GM19193 (cell line): ENCODE results near the gene NKD1.

Experiments
- POLR2A ChIP-seq: IDR thresholded peaks from 4 replicates; pipeline ENCODE4 v1.6.1; 2011; ENCODE audit not compliant: insufficient read depth, insufficient read length; ENCODE audit errors: extremely low read depth

NKD1 gene

GRCh38 chr16:50592996-50593395, 44.8 kb downstream of the NKD1 start:
- TF ChIP-seq POLR2A: no peak

GRCh38 chr16:50593410-50594150, 45.4 kb downstream of the NKD1 start:
- TF ChIP-seq POLR2A: no peak

- no peak for TF ChIP-seq POLR2A
These were observed 46.4 kb downstream of the NKD1 start for GRCh38 chr16:50594308-50595260.

GRCh38 chr16:50595859-50596258, 47.7 kb downstream of the NKD1 start:
- TF ChIP-seq POLR2A: no peak

GRCh38 chr16:50596762-50597450, 48.7 kb downstream of the NKD1 start:
- no peak for TF ChIP-seq POLR2A

GRCh38 chr16:50597563-50598255, 49.5 kb downstream of the NKD1 start:
- no peak for TF ChIP-seq POLR2A

- TF ChIP-seq POLR2A: no peak
These were observed 50.2 kb downstream of the NKD1 start for GRCh38 chr16:50598256-50598894.

GRCh38 chr16:50598936-50599361, 50.8 kb downstream of the NKD1 start:
- TF ChIP-seq POLR2A: no peak

- no peak for TF ChIP-seq POLR2A
These were observed 51.3 kb downstream of the NKD1 start for GRCh38 chr16:50599494-50599893.

GRCh38 chr16:50600582-50601283, 52.5 kb downstream of the NKD1 start:
- TF ChIP-seq POLR2A: no peak

- no peak for TF ChIP-seq POLR2A
These were observed 53.1 kb downstream of the NKD1 start for GRCh38 chr16:50601341-50601740.

- no peak for TF ChIP-seq POLR2A
These were observed 53.9 kb downstream of the NKD1 start for GRCh38 chr16:50602126-50602525.

- TF ChIP-seq POLR2A: no peak
These were observed 54.5 kb downstream of the NKD1 start for GRCh38 chr16:50602531-50603205.

- no peak for TF ChIP-seq POLR2A
These were observed 55.2 kb downstream of the NKD1 start for GRCh38 chr16:50603206-50604064.
